HG03460 (cell line): Measurements from ENCODE around the gene CDK15.
"Not testable (repeated sequence)": the region's sequence is repeated elsewhere in the genome, so short reads cannot be mapped to it uniquely, and the experiment has no call there.

Source experiments
- ATAC-seq: cut with Tn5 transposase; IDR thresholded peaks from one replicate; pipeline ENCODE4 v1.9.1; 2021; ENCODE audit not compliant: unreplicated experiment

The CDK15 gene

DNA sequence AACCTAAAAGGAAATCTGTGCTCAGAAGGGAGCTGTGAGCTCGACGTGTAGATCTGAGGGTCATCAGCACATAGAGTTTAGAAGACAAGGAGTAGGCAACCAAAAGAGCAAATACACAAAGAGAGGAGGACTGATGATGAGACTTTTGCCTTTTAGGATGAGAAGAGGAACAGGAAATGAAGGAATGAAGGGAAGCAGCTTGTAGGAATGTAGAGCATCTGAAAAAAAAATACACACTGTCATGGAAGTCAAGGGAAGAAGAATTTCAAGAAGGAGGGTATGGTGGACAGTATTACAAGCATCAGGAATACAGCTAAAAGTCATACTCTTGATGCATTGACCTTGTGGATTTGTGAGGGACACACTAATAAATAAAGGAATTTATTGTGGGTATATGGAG is 21.9 kb downstream of the CDK15 start:
- no peak for ATAC-seq

GRCh38 chr2:201830666-201831065 is 24.3 kb downstream of the CDK15 start:
- ATAC-seq, result no peak

DNA sequence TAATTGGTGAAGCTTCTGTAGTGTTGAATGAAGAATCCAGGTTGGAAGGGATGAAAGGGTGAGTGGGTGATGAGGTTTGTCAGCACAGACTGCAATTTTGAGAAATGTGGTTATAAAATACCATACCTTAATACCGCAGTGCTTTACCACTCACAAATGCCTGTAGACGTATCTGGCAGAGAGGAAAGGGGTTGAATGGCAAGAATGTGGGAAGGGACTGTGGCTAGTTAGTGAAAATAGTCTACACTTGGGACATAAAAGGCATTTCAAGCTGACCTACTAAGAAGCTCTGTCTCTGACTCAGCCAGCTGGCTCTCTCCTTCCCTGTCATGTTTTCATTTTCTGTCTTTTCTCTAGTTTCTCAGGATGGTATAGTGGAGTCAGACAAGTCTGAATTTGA is 25.1 kb downstream of the CDK15 start:
- ATAC-seq, result no peak

DNA sequence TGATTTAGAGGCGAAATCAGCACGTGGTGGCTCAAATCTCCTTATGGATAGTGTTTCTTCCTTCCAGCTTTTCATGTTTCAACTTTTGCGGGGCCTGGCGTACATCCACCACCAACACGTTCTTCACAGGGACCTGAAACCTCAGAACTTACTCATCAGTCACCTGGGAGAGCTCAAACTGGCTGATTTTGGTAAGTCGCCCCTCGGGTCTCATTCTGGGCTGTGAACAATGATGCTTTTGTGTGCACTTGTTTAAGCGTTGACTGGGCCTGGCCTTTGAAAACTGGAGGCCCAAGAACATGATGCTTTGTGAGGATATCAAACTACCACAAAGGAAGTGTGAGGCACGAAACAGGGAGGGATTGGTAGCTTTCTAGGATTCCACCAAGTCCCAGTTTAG is 27.4 kb downstream of the CDK15 start:
- ATAC-seq, result no peak

DNA sequence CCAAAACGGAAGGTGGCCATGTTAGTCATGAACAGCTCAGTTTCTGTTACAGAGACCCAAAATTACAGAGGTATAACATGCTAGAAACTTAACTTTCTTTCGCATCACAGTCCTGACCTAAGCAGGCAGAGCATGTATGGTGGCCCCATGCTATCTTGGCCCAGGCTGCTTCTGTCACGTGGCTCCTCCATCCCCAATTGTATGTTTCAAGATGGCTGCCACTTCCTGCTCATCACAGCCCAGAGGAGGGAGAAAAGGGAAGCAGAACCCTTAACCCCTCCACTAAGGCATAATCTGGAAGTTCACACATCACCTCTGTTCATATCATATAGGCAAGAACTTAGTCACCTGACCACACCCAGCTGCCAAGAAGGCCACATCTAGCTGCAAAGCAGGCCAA is 28.7 kb downstream of the CDK15 start:
- ATAC-seq, result no peak

DNA sequence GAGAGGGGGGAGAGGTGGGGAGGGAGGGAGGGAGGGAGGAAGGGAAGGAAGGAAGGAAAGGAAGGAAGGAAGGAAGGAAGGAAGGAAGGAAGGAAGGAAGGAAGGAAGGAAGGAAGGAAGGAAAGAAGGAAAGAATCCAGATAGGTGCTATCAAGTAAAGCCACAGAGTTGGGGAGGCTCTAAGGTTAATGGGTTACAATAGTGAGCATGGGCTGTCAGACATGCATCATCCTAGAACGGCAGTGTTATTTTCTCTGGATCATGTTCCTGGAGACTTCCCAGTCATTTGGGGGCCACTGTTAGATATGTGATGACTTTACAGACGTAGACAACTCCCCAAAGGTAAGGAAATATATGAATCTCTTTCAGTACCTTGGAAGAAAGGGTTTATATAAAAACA is 31.1 kb downstream of the CDK15 start:
- no peak for ATAC-seq

DNA sequence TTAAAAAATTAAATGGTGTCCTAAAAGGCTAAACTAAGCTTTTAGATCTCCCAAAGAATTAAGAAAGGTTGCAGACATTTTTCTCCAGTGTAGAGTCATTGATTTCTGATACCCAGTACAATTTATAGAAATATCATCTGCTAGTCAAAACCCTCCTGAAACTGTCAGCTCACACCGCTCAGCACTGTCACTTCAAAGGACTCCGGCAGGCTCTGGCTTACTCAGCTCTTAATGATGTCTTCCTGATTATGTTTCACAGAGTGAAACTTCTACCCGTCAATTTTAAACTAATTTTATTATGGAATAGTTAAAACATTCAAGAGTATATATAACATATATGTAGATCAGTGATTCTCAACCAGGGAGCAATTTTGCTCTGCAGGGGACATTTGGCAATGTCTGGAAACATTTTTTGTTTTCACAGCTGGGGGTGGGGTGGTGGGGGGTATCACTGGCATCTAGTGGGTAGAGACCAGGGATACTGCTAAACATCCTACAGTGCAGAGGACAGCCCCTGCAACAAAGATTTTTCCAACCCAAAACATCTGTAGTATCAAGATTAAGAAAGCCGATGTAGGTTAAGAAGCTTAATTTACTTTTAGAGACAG is 31.6 kb downstream of the CDK15 start:
- ATAC-seq, result no peak

- ATAC-seq, result no peak
These were observed 33.4 kb downstream of the CDK15 start for GRCh38 chr2:201839727-201840126.

DNA sequence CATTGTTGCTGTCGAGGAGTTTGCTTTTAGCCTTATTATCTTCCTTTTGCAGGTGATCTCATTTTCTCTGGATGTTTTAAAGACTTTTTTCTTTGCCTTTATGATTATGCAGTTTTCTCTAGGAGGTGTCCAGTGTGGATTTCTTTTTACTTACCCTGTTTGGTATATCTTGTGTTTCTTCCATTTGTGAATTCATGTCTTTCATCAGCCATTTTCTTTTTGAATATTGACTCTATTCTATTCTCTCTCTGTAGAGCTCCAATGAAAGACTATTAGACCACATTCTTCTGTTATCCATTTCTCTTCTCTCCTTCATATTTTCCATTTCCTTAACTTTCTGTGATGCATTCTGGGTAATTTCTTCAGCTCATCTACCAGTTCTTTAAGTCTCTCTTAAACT is 34.4 kb downstream of the CDK15 start:
- no peak for ATAC-seq

DNA sequence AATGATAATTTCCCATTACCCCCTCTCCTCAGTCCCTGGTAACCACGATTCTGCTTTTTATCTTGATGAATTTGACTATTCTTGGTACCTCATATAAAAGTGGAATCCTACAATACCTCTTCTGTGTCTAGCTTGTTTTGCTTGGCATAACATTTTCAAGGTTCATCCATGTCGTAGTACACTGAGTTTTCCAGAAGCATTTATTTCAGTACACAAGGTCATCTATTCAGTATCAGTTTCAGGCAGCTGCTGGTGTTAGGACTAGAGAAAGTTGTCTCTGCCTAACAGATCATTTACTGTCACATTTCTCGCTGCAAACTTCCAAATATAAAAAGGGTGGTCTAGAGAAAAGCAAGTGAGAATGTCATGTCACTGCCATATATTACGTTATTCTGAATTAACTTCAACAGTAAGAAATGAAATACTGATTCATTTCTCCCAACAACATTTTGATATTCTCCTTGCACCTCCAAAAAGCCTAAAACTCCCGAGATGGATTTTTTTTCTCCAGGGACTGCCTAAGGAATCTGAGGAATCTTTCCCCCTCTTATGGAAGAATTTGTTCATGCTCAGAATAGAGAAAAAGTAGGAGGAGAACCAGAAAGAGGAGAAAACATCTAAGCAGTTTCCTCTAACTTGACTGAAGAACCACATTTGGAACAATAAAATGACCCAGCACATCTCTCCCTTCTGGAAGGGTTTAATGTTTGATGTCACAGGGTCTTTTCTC is 36.0 kb downstream of the CDK15 start:
- no peak for ATAC-seq

DNA sequence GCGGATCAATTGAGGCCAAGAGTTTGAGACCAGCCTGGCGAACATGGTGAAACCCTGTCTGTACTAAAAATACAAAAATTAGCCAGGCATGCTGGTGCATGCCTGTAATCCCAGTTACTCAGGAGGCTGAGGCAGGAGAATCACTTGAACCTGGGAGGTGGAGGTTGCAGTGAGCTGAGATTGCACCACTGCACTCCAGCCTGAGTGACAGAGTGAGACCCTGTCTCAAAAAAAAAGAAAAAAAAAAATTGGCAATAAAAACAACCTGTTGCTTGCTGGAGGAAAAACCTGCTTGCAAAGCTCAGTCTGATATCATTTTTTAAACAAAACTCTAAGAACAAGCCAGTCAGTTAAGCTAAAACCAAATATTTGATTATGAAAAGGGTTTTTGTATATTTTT is 38.6 kb downstream of the CDK15 start:
- ATAC-seq, result not testable (repeated sequence)

GRCh38 chr2:201847481-201847880 is 41.1 kb downstream of the CDK15 start:
- ATAC-seq, result no peak

GRCh38 chr2:201852462-201852861 is 46.1 kb downstream of the CDK15 start:
- ATAC-seq, result no peak

DNA sequence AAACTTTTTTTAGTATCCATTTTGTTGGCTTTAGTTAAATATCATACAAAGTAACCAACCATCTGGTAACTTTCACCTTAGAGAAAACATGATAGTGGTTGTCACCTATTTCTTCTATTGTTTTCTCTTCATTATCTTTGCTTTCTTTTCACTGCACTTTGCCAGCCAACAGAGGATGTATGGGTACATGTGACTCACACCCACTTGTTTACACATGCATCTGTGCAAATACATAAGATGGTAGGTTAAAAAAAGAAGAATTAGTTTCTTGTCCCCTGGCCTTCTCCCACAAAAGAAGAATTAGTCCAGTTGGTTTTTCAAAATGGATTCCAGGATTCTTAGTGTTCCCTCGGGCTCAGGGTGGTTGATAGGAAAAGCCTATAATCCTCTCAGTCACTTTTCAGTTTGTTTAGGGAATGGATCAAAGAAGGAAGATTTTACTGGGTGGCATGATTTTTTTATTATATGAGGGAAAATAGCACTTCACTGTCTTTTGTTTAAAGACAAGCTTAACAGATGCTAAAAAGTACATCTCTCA is 46.6 kb downstream of the CDK15 start:
- no peak for ATAC-seq

- ATAC-seq, result no peak
These were observed 48.0 kb downstream of the CDK15 start for GRCh38 chr2:201854221-201854801.

DNA sequence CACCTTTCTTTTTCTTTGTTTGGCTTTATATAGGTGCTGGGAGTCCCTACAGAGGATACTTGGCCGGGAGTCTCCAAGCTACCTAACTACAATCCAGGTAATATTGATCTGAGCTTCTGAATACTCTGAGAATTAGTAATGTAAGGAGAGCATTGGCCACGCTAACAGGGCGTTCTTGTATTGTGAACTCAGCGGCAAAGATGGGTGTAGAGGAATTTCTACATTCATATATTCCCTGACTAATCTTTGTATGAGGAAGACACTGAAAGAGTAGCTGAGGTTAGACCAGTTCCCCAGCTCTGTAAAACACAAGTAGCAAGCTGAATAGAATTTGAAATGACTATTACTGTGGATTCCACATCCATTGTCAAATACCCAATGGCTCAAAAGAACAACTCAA is 48.5 kb downstream of the CDK15 start:
- ATAC-seq, result no peak

DNA sequence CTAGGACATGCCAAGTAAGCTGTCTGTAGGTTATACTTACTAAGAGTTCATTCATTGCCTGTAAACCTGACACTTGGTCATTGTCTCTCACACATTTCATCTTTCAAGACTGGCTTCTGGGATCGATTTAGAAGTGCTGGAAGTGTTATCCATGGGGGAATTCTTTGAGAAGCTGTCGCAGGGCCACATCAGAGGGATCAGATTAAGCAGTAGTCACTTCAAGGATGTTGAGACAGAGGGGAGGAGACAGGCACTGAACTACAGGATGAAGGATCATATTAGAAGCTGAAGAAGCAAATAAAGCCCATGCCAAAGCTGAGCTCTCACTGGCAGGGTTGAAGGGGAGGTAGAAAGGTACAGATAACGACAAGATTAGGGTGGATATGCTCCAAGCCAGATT is 49.0 kb downstream of the CDK15 start:
- no peak for ATAC-seq

DNA sequence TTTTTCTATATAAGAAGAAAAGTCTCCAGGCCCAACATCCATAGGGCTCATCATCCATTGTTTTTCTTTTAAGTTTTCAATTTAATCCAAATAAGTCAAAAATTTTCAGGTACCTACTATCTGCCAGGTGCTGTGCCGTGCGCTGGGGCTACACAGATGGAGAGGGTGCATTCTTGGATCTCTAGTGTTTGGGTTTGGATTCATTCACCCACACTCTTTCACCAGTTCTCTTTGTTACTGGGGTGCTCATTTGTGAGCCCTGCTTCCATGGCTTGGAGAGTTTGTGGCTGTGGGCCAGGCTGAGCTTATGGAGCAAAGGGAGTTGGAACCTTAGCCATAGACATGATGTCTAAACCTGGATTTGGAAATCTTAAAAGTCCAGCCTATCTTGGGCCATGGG is 51.0 kb downstream of the CDK15 start:
- no peak for ATAC-seq

GRCh38 chr2:201858281-201859184 is 52.2 kb downstream of the CDK15 start:
- ATAC-seq, result no peak

GRCh38 chr2:201859949-201860348 is 53.6 kb downstream of the CDK15 start:
- no peak for ATAC-seq

DNA sequence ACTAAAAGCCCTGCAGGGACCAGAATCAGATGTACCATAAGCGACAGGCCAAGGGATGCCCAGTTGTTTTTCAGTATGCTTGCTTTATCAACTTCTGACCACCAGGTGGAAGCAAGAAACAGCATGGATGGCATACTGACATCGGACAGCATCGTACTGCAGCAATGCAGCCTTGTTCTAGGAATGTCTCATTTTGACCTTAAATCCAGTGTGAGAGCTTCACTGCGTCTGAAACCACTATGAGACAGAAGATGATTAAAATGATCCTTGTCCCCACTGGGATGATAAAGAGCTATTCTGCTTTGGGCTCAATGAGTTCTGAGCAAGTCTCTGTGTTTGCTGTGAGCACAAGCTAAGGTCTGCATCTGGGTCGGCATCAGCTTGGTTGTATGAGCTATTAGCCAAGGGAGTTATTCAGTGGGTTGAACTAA is 54.3 kb downstream of the CDK15 start:
- peak; percentile 85 for ATAC-seq
